ENCODE measurements around the gene ZPR1.

Gene ZPR1

GRCh38 chr11:116775975-116776374 is 11.8 kb downstream of the ZPR1 start:
- no peak overlapping the region for H3K27ac ChIP-seq (ENCODE audit: poor library complexity, severe bottlenecking)
- no peak overlapping the region for H3K4me3 ChIP-seq (ENCODE audit: severe bottlenecking)
- peaks cover 3% of the 10 kb centered on the region for H3K27me3 ChIP-seq (ENCODE audit: insufficient read depth, poor library complexity, severe bottlenecking)
- no peak for ATAC-seq (ENCODE audit: low read depth)
- no peak for TF ChIP-seq CTCF (IDR thresholded peaks at IDR 0.05; ENCODE audit: poor library complexity, severe bottlenecking)
- H3K4me1 ChIP-seq (ENCODE audit: insufficient read depth, poor library complexity, severe bottlenecking) = peaks cover 17% of the 10 kb centered on the region
- no peaks in the 10 kb centered on the region for H3K9me3 ChIP-seq (ENCODE audit: severe bottlenecking)
- peaks cover 38% of the 10 kb centered on the region for H3K36me3 ChIP-seq (ENCODE audit: low read depth)
- DNase-seq (ENCODE audit: low spot score) = no peak

GRCh38 chr11:116774661-116775060 is 13.2 kb downstream of the ZPR1 start:
- Histone ChIP-seq H3K4me1 (ENCODE audit: insufficient read depth, poor library complexity, severe bottlenecking) (peaks cover 18% of the 10 kb centered on the region), H3K9me3 (ENCODE audit: severe bottlenecking) (no peaks in the 10 kb centered on the region), H3K27ac (ENCODE audit: poor library complexity, severe bottlenecking) (no peak overlapping the region), H3K36me3 (ENCODE audit: low read depth) (peaks cover 29% of the 10 kb centered on the region), H3K27me3 (ENCODE audit: insufficient read depth, poor library complexity, severe bottlenecking) (peaks cover 3% of the 10 kb centered on the region), H3K4me3 (ENCODE audit: severe bottlenecking) (no peak overlapping the region)
- ATAC-seq (ENCODE audit: low read depth) (no peak), DNase-seq (ENCODE audit: low spot score) (no peak)
- no peak for TF ChIP-seq CTCF (IDR thresholded peaks at IDR 0.05; ENCODE audit: poor library complexity, severe bottlenecking)

- DNase-seq (ENCODE audit: low spot score) (no peak), ATAC-seq (ENCODE audit: low read depth) (peak; percentile 47)
- peaks cover 26% of the 10 kb centered on the region for H3K36me3 ChIP-seq (ENCODE audit: low read depth)
- H3K4me1 ChIP-seq (ENCODE audit: insufficient read depth, poor library complexity, severe bottlenecking) = peaks cover 18% of the 10 kb centered on the region
- no peaks in the 10 kb centered on the region for H3K9me3 ChIP-seq (ENCODE audit: severe bottlenecking)
- peaks cover 3% of the 10 kb centered on the region for H3K27me3 ChIP-seq (ENCODE audit: insufficient read depth, poor library complexity, severe bottlenecking)
- no peak for TF ChIP-seq CTCF (IDR thresholded peaks at IDR 0.05; ENCODE audit: poor library complexity, severe bottlenecking)
- H3K27ac ChIP-seq (ENCODE audit: poor library complexity, severe bottlenecking) = peak overlapping the region; percentile 83
- peak overlapping the region; percentile 95 for H3K4me3 ChIP-seq (ENCODE audit: severe bottlenecking)
Measured at GRCh38 chr11:116773203-116774097, 14.4 kb downstream of the ZPR1 start.

- peak within 1 kb of the TSS; percentile 83 for H3K27ac ChIP-seq (ENCODE audit: poor library complexity, severe bottlenecking)
- TF ChIP-seq CTCF (IDR thresholded peaks at IDR 0.05; ENCODE audit: poor library complexity, severe bottlenecking) = no peak
- DNase-seq (ENCODE audit: low spot score) (peak; percentile 89), ATAC-seq (ENCODE audit: low read depth) (peak; percentile 87)
- H3K27me3 ChIP-seq (ENCODE audit: insufficient read depth, poor library complexity, severe bottlenecking) = peaks cover 3% of the 10 kb centered on the region
- H3K4me1 ChIP-seq (ENCODE audit: insufficient read depth, poor library complexity, severe bottlenecking) = peaks cover 18% of the 10 kb centered on the region
- H3K4me3 ChIP-seq (ENCODE audit: severe bottlenecking) = peak within 1 kb of the TSS; percentile 95
- H3K9me3 ChIP-seq (ENCODE audit: severe bottlenecking) = no peaks in the 10 kb centered on the region
- peaks cover 25% of the 10 kb centered on the region for H3K36me3 ChIP-seq (ENCODE audit: low read depth)
Measured at GRCh38 chr11:116772443-116773202, 15.2 kb downstream of the ZPR1 start, which contains the start of gene BUD13. TSS of gene BUD13 (minus strand) at chr11:116772987. CDS start at chr11:116772964, 23 bp downstream.
